GM19351 (cell line): ENCODE results near the gene CAPZA1.
"Not testable (repeated sequence)": the region's sequence is repeated elsewhere in the genome, so short reads cannot be mapped to it uniquely, and the experiment has no call there.

Experiments used
- ATAC-seq: cut with Tn5 transposase; IDR thresholded peaks from one replicate; pipeline ENCODE4 v1.9.1; 2021; ENCODE audit warnings: mild to moderate bottlenecking, moderate library complexity; ENCODE audit not compliant: unreplicated experiment

CAPZA1 gene

DNA sequence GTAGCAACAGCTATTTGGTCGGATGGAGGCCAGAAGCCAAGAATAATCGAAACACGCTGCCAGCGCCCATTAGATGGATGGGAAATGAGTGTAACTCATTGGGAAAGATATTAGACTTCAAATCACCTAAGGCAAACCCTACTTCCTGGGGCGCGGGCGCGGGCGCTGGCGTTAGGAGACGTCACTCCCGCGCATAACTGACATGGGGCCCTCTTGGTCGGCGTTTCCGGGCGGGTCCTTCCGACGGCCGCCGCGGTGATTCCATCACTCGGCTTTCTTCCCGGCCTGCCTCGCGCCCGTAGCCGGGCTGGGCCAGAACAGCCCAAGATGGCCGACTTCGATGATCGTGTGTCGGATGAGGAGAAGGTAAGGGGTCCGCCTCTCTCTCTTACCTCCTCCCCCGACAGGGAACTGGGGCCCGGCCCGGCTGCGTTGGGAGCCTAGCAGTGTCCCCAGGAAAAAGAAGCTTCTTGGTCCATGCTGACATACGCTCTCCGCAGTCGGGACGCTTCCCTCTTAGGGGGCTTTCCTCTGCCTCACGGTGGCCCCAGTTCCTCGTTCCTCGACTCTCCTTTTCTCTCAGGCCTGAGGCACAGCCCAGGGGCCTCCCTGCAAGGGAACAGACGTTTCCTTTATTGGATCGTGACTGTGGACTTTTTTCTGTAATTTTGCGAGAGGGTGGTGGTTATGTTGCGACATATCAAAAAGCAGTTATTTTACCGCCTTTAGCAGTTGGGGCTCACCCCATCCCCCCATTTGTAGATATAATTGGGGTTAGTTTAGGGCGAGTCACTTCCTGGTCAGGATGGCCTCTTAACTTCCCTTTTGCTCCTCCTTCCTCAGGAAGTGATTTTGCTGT, at the start of gene CAPZA1:
Gene CAPZA1 (plus strand): TSS at position 315 of the 859 bp plus-strand sequence. CDS start 13 bp downstream, at position 328.
- ATAC-seq, result peak; percentile 81

DNA sequence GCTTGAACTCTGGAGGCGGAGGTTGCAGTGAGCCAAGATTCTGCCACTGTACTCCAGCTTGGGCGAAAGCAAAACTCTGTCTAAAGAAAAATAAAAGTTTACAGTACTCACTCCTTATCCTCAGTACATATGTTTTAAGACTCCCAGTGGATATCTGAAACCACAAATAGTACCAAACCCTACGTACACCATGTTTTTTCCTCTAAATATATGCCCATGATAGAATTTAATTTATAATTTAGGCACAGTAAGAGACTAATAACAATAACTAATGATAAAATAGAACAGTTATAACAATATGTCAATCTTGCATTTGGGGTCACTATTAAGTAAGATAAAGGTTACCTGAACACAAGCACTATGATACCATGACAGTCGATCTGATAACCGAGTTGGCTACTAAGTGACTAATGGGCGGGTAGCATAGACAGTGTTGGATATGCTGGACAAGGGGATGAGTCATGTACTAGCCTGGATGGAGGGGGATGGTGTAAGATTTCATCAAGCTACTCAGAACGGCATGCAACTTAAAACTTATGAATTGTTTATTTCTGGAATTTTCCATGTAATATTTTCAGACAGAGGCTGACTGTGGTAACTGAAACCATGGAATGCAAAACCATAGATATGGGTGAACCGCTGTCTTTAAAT, 44.4 kb upstream of the CAPZA1 start:
- ATAC-seq, result no peak

DNA sequence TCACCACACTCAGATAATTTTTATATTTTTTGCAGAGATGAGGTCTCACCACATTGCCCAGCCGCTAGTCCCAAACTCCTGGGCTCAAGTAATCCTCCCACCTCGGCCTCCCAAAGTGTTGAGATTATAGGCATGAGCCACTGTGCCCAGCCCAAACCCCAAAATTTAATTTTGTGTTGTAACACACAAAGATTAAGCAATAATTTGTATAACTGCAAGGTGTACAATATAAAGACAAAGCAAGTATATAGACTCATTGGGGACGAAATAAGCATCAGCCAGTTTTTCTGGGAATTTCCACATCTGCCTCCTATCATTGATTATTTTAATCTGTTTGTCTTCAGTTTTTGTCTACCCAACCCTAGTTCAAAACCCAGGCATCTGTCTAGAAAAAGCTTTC, 43.4 kb upstream of the CAPZA1 start:
- no peak for ATAC-seq

DNA sequence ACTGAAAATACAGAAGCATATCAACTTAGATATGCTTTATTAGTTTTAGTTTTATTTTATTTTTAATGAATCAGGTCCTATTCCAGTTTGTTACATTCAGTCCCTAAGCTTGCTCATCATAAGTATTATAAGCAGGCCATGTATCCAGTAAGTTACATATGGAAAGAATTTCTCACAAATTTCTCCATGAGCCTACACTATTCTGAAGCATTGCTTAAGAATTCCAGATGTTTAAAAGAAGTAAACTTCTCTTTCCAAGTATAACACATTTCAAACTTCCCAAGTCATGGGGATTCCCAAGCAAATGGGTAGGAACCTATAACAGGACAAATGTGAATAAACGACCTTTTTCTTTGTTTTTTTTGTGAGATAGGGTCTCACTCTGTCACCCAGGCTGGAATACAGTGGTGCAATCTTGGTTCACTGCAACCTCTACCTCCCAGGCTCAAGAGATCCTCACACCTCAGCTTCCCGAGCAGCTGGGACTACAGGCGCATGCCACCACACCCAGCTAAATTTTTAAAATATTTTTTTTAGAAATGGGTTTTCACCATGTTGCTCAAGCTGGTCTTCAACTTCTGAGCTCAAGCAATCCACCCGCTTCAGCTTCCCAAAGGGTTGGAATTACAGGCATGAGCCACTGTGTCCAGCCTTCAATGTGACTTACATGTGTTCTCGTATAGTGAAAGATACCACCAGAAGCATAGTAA, 39.7 kb upstream of the CAPZA1 start:
- ATAC-seq, result no peak

DNA sequence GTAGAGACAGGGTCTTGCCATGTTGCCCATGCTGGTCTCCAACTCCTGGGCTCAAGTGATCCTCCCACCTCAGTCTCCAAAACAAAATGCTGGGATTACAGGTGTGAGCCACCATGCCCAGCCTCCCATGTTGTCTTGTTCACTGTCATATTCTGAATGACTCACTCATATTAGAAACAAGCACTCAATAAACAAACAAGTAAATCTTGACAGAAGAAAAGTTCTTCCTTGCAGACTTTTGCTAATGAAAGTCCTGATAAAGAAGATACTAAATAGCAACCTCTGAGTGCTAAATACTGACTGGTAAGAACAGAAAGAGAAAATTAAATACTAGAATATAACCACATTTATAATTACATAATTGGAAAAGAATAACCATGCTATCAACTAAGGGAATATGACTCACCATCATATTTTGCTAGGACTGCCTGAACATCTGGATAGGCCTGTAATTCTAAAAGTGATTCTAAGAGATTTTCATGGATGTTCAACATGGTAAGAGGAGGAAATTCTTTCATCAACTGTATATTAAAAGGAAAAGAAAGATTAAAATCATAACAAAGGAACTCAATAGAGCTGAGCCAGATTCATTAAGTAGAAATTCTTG, 37.9 kb upstream of the CAPZA1 start:
- ATAC-seq, result no peak

DNA sequence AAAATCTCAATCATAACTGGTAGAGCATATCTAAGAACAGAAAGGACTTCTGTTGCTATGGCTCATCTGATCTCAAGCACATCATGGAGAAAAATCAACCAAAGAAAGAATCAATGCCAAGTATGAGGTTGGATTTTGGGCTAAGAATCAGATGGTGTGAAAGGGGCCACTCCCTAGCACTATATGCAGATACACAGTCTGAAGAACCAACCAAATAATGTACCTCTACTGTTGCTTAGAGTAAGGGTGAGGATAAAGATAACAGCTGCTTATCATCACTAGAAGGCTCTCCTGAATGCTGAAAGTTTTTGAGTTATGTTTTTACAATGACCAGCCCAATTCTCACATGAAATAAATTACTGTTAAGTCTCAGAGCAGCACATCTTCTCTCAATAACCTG, 36.3 kb upstream of the CAPZA1 start:
- no peak for ATAC-seq

DNA sequence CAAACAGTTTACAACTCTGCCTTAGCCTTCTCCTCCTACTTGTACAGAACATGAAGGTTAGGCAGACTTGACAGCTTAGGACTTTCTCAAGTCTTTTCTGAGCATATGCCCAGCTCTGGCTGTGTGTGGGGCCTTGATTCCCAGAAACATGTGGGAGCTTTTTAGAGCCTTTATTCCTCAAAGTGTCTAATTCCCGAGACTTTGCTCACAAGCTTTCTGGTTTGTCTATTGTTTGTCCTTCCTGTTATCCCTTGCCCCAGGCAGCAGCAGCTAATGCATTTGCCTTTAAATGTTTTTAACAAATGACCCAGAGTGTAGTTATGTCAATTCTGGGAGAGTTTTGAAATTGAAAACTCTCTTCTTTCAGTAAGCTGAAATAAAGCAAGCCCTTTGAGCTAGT, 29.9 kb upstream of the CAPZA1 start:
- no peak for ATAC-seq

DNA sequence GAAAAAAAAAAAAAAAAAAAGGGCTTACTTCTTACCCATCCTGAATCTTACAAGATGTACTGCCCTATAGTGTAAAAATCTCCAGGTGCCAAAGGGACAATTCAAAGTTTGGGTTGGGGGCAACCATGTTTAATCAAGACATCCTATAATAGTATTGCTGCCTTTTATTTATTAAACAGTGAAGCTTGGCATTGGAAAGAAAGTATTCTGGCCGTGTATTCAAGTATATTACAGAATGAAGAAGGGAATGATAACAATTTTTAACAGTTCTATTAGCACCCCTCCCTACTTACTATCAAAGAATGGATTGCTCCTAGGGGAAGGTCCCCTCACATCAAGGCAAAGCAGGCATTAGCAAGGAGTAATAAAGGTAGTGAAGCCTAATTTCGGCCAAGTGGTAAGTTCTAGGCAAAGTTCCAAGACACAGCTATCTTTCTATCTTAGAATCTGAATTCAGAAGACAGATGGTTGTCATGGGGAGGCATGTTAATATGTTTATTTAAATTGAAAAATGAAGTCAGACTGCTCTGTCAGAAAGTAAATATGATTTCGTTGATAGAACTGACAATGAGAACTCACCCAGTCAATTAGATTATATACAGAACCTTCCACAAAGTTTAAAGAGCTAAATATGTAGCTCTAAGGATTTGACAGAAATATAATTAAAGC, 25.3 kb upstream of the CAPZA1 start:
- no peak for ATAC-seq

DNA sequence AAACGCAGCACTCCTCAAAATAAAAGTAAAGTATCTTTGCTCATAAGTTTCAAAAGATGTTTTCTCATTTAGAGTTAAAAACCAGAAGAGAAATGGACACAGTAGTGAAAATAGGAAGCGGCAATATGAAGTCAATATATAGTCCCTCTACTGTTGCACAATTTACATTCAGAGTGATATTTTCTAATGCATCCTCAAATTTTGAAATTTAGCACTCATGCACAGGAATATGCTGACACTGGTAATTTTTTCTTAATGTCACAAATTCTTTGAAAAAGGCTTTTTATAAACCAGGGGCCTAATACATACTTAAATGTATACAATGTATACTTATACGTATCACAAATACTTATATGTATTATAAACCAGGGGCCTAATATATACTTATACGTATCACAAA, 20.2 kb upstream of the CAPZA1 start:
- ATAC-seq, result no peak

DNA sequence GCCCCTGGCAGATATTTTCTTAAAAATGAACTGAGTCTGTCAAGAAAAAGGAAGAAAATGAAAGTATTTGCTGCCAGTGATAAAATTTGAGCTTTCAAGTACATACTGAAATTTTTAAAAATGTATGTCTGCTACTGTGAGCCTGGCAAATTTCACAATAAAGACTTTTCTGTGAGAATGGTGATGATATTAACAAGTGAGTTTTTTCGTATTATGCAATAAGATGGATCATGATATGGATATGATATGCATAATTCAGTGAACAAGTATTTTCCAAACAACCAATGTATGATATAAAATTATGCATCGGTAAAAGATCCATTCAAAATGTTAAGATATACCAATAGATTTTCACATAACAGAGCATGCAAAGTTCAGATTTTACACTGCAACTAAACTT, 16.6 kb upstream of the CAPZA1 start:
- ATAC-seq, result no peak

DNA sequence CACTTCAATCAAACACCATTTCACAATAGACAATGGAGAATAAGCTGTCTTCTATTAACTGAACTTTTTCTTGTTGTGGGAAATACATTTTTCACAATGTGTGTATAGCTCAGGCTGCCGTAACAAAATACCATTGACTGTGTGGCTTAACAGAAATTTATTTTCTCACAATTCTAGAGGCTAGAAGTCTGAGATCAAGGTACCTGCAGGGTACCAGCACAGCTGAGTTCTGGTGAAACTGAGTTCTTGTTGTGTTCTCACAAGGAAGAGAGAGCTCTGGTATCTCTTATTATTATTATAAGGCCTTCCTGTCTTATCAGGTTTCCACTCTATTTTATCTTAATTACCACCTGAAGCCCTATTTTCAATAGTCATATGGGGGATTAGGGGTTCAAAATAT, 16.1 kb upstream of the CAPZA1 start:
- ATAC-seq, result no peak

DNA sequence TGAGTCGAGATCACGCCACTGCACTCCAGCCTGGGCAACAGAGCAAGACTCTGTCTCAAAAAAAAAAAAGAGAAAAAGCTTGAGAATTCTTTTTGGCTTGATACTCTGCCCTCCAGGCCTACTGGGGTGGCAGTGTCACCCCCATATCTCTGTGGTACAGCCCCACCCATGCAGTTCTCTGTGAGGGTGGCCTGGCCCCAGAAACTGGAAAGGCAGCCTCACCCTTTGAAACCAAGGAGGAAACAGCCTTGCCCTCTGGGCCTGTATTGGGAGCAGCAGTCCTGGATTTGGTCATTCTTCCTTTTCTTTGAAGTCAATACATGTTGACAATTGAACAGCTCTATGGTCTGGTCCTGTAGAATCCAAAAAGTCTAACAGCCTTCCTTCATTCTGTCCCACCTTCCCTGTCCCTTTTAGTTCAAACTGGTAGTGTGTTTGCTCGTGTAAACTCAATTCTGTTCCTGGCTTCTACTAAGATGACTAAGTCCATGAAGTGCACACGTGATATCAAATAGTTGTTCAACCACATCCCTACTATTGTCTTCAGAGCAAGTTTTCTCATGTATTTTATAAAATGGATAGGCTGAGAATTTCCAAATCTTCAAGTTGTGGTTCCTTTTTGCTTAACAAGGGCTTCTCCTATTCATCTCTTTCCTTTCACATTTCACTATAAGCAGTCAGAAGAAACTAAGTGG, 13.9 kb upstream of the CAPZA1 start:
- no peak for ATAC-seq

DNA sequence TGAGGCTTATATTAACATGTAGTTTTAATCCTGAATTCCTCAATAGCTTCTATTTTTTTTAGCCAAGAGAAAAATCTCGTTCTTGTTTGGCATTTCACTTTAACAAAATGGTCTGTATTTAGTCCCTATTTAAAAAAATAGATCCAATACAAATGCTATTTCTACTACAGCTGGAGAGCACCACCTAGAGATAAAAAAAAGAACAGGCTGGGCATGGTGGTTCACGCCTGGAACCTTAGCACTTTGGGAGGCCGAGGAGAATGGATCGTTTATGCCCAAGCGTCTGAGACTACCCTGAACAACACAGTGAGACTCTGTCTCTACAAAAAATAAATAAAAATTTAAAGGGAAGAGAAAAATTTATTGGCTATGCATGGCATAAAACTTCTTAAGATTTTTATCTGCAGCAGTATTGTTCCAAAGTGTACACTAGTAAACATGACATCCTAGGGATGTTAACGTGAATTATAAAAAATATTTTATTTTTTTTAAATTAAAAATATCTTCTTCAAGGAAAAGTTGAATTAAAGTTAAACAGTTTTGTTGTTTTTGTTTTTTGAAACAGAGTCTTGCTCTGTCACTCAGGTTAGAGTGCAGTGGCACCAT, 5.1 kb upstream of the CAPZA1 start:
- no peak for ATAC-seq

DNA sequence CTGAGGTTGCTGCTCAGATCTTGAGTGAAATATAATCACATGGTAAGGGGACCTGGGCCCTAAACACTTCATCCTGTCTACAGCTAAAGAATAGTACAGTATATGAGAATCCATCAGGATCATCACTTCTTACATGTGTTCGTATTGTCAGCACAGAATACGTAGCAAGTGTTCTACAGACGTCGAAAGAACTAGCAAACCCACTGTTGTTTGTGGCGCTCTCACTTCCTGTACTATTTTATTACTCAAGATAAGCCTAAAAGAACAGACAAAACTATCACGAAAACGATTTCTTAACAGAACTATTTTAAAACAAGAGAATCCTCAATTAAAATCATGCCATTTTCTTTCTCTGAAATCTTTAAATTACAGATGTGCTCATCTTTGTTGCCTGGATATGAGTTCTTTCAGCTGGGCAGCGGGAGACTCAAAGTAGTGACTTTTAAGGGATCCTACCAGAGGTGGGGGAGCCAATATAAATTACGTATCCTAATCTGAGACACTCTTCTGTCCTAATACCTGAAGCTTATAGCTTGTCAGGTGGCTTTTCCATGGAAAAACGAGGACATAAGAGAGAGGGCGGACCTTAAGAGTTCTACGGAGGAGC, 1.4 kb upstream of the CAPZA1 start:
- ATAC-seq, result no peak

DNA sequence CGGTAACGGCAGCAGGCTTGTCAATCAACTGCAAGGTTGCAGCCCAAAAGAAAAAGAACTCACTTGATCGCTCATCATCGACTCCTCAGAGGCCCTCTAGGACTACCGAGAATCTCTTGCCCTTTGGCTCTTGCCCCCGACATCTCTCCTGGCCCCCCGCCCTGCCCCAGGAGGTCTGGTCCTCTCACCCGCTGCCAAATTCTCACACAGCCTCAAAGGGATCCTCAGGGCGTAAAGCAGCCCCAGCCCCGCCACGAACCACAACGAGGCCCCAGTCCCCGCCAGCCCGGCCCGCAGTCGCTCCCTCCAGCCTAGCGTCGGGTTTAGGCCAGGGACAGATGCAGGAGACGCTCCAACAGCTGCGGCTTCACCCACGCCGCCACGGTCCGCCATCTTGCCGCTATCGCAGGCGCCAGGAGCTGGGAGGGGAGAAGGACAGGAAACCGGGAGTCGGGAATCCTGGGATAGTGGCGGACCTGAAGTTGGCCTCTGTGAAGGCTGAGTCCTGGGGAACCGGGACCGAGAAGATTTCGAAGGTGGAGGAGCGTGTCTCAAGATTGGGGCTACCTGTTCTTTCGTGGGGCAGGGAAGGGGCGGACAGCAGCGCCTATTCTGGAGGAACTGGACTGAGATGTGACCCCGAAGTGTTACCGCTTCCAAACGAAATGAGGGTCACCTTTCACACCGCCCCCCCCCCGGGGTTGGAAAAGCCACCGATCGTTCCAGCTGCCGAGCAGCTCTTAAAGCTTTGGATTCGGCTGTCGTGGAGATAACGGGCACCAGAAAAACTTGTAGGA, 713 bp upstream of the CAPZA1 start, which contains the start of gene ST7L:
Gene ST7L (minus strand): TSS at position 421 of the 797 bp plus-strand sequence. CDS start 28 bp downstream, at position 393.
- no peak for ATAC-seq

DNA sequence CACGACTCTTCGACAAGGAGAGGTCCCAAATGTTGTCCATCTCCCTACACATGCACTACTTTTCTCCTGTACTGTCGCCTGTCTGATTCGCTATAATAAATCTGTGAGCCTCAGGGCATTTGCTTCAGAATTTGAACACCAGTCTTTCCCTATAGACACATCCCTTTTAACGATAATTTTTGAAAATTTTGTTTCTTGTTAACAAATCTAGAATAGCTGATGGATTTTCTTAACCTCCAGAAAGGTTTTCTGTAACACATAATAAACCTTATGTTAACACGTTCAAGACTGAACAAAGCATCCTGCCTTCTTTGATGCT, 704 bp downstream of the CAPZA1 start:
- ATAC-seq, result no peak

DNA sequence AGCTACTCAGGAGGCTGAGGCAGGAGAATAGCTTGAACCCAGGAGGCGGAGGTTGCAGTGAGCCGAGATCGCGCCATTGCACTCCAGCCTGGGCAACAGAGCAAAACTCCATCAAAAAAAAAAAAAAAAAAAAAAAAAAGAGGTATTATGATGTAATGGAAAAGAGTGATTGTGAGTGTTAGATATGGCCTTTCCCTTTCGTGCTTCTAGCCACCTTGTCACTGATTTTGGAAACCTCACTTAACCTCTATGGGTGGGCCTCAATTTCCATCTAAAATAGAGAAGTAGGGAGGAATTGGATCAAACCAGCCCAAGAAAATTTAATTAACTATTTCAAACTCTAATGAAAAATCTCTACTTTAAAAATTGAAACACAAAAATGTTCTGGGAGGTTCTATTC, 4.9 kb downstream of the CAPZA1 start:
- ATAC-seq, result not testable (repeated sequence)

DNA sequence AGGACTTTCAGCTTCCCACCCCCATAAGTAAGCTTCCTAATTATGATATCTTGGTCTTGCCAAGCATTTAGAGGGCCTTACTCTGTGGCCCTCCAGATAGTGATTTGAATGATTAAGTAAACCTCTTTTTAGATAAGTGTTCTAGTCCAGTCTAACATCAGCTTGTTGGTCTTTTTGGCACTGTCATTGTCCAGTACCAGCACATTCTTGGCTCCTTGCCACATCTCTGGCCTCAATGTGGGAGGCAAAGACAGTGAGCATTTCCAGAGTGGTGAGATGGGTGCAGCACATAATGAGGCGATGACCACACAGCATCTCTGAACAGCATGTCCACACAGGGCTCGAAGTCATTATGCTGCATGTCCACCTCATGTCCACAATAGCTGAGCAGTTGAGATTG, 6.1 kb downstream of the CAPZA1 start:
- ATAC-seq, result no peak

DNA sequence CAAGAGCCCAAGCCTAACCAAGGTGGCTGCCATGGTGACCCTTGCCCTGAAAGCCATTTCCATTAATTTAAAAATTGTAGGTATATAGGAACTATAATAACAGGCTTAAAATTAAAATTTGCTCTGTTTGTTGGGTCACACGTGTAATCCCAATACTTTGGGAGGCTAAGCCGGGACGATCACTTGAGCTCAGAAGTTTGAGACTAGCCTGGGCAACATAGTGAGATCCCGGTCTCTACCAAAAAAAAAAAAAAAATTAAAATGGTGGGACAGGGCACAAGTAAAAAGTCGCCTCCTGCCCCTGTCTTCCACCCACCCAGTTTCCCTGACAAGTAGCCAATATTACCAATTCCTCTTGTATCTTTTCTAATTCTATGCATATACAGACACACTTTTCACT, 6.6 kb downstream of the CAPZA1 start:
- ATAC-seq, result no peak
